Rectal smooth muscle tissue (tissue), 1 donor: ENCODE measurements around the gene PPP1R3A.

Source experiments
- H3K27ac ChIP-seq: one replicate; pipeline ENCODE4 v1.7.0; 2013; ENCODE audit warnings: low read depth, low read length, inconsistent platforms
- H3K27me3 ChIP-seq: one replicate; pipeline ENCODE4 v1.7.0; 2013; ENCODE audit warnings: low read length; ENCODE audit not compliant: control insufficient read depth, insufficient read depth
- H3K36me3 ChIP-seq: one replicate; pipeline ENCODE4 v1.7.0; 2013; ENCODE audit warnings: low read length; ENCODE audit not compliant: control insufficient read depth, insufficient read depth
- H3K4me1 ChIP-seq: one replicate; pipeline ENCODE4 v1.7.0; 2013; ENCODE audit warnings: low read length; ENCODE audit not compliant: control insufficient read depth, insufficient read depth
- H3K4me3 ChIP-seq: one replicate; pipeline ENCODE4 v1.7.0; 2013; ENCODE audit warnings: low read length
- H3K9ac ChIP-seq: one replicate; pipeline ENCODE4 v1.7.0; 2013; ENCODE audit warnings: low read length

Gene PPP1R3A

GRCh38 chr7:113872981-113873380 lies 45.8 kb downstream of the PPP1R3A start:
- Histone ChIP-seq H3K36me3 (no peaks in the 10 kb centered on the region), H3K27me3 (no peaks in the 10 kb centered on the region), H3K27ac (no peak overlapping the region), H3K9ac (no peak overlapping the region), H3K4me1 (no peaks in the 10 kb centered on the region), H3K4me3 (no peak overlapping the region)

- Histone ChIP-seq H3K9ac (no peak overlapping the region), H3K4me1 (no peaks in the 10 kb centered on the region), H3K4me3 (no peak overlapping the region), H3K27me3 (no peaks in the 10 kb centered on the region), H3K36me3 (no peaks in the 10 kb centered on the region), H3K27ac (no peak overlapping the region)
These were observed 51.5 kb downstream of the PPP1R3A start for GRCh38 chr7:113867325-113867724.

GRCh38 chr7:113856010-113856409 lies 62.8 kb downstream of the PPP1R3A start:
- Histone ChIP-seq H3K4me3 (no peak overlapping the region), H3K9ac (no peak overlapping the region), H3K36me3 (no peaks in the 10 kb centered on the region), H3K4me1 (no peaks in the 10 kb centered on the region), H3K27me3 (no peaks in the 10 kb centered on the region), H3K27ac (no peak overlapping the region)

- Histone ChIP-seq H3K27me3 (no peaks in the 10 kb centered on the region), H3K27ac (no peak overlapping the region), H3K4me3 (no peak overlapping the region), H3K36me3 (no peaks in the 10 kb centered on the region), H3K4me1 (no peaks in the 10 kb centered on the region), H3K9ac (no peak overlapping the region)
These were observed 77.9 kb downstream of the PPP1R3A start for GRCh38 chr7:113840954-113841353.

GRCh38 chr7:113835367-113835766 lies 83.4 kb downstream of the PPP1R3A start:
- Histone ChIP-seq H3K4me1 (peaks cover 3% of the 10 kb centered on the region), H3K9ac (no peak overlapping the region), H3K27ac (no peak overlapping the region), H3K36me3 (no peaks in the 10 kb centered on the region), H3K4me3 (no peak overlapping the region), H3K27me3 (no peaks in the 10 kb centered on the region)

GRCh38 chr7:113832196-113832745 lies 86.5 kb downstream of the PPP1R3A start:
- Histone ChIP-seq H3K9ac (no peak overlapping the region), H3K4me1 (peaks cover 10% of the 10 kb centered on the region), H3K27me3 (no peaks in the 10 kb centered on the region), H3K27ac (no peak overlapping the region), H3K36me3 (no peaks in the 10 kb centered on the region), H3K4me3 (no peak overlapping the region)

GRCh38 chr7:113831556-113831955 lies 87.3 kb downstream of the PPP1R3A start:
- Histone ChIP-seq H3K9ac (no peak overlapping the region), H3K4me3 (no peak overlapping the region), H3K27me3 (no peaks in the 10 kb centered on the region), H3K4me1 (peaks cover 10% of the 10 kb centered on the region), H3K27ac (no peak overlapping the region), H3K36me3 (no peaks in the 10 kb centered on the region)

GRCh38 chr7:113828581-113828980 lies 90.2 kb downstream of the PPP1R3A start:
- H3K27me3 ChIP-seq = no peaks in the 10 kb centered on the region
- H3K4me1 ChIP-seq = peaks cover 13% of the 10 kb centered on the region
- H3K4me3 ChIP-seq = no peak overlapping the region
- H3K36me3 ChIP-seq = no peaks in the 10 kb centered on the region
- H3K9ac ChIP-seq = no peak overlapping the region
- no peak overlapping the region for H3K27ac ChIP-seq
